ENCODE data around the gene TAF9.

DNA sequence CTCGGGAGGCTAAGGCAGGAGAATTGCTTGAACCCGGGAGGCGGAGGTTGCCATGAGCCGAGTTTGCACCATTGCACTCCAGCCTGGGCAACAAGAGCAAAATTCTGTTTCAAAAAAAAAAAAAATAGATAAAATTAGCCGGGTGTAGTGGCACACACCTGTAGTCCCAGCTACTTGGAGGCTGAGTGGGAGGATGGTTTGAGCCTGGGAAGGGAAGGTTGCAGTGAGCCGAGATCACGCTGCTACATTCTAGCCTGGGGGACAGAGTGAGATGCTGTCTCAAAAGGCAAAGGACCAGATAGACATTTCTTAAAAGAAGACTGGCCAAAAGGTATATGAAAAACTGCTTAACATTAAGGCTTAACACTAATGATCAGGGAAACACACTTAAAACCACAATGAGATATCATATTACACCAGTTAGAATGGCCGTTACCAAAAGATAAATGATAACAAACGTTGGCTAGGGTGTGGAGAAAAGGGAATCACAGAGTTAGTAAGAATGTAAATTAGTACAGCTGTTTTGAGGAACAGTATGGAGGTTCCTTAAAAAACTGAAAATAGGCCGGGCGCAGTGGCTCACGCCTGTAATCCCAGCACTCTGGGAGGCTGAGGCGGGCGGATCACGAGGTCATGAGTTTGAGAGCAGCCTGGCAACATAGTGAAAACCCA is 35.5 kb upstream of the TAF9 start:
- TF ChIP-seq, protein P1, sequence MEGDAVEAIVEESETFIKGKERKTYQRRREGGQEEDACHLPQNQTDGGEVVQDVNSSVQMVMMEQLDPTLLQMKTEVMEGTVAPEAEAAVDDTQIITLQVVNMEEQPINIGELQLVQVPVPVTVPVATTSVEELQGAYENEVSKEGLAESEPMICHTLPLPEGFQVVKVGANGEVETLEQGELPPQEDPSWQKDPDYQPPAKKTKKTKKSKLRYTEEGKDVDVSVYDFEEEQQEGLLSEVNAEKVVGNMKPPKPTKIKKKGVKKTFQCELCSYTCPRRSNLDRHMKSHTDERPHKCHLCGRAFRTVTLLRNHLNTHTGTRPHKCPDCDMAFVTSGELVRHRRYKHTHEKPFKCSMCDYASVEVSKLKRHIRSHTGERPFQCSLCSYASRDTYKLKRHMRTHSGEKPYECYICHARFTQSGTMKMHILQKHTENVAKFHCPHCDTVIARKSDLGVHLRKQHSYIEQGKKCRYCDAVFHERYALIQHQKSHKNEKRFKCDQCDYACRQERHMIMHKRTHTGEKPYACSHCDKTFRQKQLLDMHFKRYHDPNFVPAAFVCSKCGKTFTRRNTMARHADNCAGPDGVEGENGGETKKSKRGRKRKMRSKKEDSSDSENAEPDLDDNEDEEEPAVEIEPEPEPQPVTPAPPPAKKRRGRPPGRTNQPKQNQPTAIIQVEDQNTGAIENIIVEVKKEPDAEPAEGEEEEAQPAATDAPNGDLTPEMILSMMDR (IDR thresholded peaks at IDR 0.05): no peak
- TF ChIP-seq POLR2A (IDR thresholded peaks at IDR 0.05): no peak
